Left cardiac atrium (tissue), 4 donors: ENCODE measurements around the gene RASSF5. TPM values are rescaled to one million over a fixed set of nuclear protein-coding genes. Genes with fewer than 3 reads are reported as not detected.

ENCODE experiments used
- ATAC-seq, 2 donors: fragments of 200-7000 bp; cut with Tn5 transposase; one replicate each; pipeline ENCODE4 v1.9.1; 2020; ENCODE audit warnings: mild to moderate bottlenecking in 2 of 2, moderate library complexity in 2 of 2
- DNase-seq: peaks from one replicate; pipeline ENCODE4 v3.0.0-alpha.2; 2020
- intact Hi-C, 2 donors: fragments of 100-400 bp; cut with DNase I; formaldehyde crosslinking; loops; one replicate each; pipeline versions ENCODE4 v1.14.1 to v1.15.1; 2022 to 2023
- total RNA-seq, 2 donors: library from RNA; stranded (reverse); fragmentation: NEBNext Ultra II Directional; extraction: Animal tissue kit (Norgen Biotek cat#: 25700); gene quantifications; one replicate each; pipeline ENCODE4 v1.2.1, GENCODE V29; 2021
- donor health status: DM: no; HTN: yes; CAD: no.
- donor health status: DM: no; HTN: yes; CAD: no; lungs with severe emphysema.
- donor health status: DM: yes; HTN: yes; CAD: no.
- donor health status: Dilated cardiomyopathy.

RASSF5 gene
- total RNA-seq, 2 donors from 2014 or later: 7.8 to 10.0 TPM

DNA sequence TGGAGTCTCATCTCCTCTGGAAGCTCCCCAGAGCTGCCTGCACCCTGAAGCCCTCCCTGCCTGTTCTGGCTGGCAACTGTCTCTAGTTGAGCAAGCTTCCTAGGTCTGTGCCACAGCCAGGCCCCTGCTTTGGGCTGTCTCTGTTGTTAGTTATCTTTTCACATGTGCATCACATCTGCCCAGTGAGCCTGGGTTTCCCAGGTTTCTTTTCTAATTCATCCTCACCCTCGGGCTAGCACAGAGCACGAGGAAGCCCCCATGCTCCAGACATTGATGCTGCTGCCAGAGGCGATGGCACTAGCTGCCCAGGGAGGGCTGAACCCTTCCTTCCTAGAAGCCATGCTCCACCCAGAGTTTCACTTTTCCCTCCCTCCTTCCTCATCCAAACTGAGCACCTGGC is 27.2 kb downstream of the RASSF5 start:
- intact Hi-C loops: no loop called here
- ATAC-seq: no peak

DNA sequence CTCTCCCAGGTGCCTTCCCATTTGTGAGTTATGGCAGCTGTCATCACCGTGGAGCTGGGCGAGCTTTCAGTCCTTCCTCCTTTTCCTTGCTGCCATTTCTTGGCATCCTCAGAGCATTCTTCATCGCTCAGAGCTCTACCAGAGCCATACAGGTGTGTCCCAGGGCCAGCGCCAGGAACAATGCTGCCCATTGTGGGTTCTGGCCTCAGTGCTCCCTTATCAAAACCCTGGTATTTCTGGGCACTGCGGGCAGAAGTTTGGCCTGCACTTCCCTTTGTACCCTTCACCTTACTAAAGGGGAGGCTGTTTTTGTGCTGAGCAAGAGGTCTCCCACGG is 28.5 kb downstream of the RASSF5 start:
- intact Hi-C loops: no loop called here
- no peak for DNase-seq
- ATAC-seq: no peak

More for the DNA sequence above, 27.2 kb downstream of the RASSF5 start:
- DNase-seq: no peak

DNA sequence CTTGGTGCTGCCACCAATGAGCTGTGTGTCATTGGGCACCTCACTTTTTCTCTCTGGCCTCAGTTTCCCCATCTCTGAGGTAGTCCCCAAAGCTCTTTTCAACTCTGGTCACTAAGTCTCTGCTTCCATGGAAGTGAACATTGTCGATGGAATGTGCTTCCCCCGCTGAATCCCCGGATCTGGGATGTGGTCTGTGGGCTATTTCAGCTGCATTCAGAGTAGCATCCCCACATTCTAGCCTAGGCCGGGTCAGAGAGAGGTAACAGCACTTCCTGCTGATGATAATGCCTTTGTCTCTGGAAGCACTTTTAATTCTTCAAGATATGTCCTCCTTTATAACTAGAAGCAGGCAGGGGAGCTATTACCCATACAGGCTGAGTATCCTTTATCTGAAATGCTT is 29.8 kb downstream of the RASSF5 start:
- intact Hi-C loops: no loop called here

DNA sequence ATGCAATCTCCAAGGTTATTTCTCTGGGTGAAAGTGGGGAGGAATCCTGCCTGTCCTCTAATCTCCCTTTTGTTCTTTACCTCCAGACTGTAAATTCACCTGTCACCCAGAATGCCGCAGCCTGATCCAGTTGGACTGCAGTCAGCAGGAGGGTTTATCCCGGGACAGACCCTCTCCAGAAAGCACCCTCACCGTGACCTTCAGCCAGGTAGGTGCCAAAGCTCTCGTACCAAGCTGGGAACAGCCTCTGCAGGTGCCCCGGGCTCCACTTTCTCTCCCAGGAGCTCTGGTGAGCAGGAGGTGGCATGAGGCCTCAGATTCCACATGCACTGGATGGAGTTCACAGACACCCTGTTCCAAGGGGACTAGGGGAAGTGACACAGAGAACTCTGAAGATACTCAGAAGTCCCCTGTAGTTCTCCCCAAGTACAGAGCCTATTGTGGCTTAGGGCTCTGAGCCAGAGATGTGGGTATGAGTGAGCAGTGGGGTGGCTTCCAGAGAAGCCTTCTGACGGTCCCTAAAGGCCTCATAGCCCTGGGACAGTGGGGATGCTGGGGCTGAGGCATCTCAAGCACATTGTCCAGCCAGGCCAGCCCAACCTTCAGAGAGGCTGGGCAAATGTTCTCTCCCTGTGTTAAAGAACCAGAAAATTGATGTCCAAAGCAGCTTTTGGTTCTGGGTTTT is 30.9 kb downstream of the RASSF5 start:
- no peak for DNase-seq
- intact Hi-C loops: no loop called here
- no peak for ATAC-seq

More for the DNA sequence above, 29.8 kb downstream of the RASSF5 start:
- ATAC-seq (no peak), DNase-seq (no peak)

DNA sequence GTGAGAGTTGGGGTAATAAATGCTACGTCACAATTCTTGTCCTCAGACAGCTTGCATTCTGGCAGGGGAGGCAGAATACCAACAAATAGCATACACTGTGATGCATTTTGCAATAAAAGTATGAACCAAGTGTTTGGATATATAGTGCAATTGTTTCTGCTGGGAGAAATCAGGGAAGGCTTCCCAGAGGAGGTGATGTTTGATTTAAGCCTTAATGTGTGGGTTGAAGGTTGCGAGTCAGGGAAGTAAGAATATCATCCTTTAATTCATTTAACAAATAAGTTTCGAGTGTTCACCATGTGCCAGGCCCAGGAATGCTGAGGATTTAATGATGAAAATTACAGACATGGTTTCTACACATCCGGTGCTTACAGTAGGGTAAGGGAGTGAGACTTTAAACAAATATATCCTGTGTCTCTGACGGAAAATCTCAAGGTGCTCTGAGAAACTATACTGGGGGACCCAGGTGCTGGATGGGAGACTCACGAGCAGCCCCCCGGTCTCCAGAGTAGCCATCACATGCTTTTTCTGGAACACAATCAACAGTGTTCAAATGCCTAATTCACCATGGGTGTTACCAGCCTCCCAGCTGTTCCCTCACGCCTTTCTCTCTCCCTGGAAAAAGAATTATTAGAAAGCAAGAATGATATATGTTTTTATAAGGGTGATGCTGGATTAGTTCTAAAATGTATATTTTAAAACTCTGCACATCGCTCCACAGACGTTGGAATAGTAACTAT is 31.7 kb downstream of the RASSF5 start:
- intact Hi-C loops: no loop called here
- DNase-seq (no peak), ATAC-seq (no peak)

DNA sequence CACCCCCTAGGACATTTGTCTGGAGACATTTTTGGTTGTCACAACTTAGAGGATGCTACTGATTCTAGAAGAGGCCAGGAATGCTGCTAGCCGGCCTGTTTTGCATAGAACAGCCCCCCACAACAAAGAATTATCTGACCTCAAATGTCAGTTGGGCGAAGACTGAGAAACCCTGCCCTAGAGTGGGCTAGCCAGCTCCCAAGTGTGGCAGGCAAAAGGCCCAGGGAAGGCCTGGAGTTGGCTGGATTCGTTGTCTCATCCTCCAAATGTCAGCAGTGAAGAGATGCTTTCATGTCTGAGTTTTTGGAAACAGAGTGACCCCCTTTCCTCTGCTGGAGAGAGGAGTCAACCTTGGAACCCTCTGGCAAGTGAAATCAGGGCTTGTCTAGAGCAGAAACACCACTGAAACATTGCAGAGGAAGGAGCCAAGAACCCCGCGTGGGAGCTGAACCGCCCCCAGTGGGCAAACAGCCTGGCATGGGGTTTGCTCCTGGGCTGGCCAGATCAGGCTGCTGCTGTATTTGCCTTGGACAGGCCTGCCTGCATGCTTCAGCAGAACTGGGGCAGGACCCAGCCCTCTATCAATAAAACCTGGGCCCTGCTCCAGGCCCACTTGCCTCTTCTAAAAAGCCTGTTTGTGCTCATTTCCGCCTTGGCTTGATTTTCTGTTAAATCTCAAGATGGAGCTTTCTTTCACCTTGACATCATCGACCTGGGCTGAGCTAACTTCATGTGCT is 32.9 kb downstream of the RASSF5 start:
- ATAC-seq: peak; percentile 92 to 94
- DNase-seq: peak; percentile 71
- intact Hi-C loops: loop anchor here in 1 of 2 donors (5.0 kb wide), 2 partner anchors 42 to 48 kb away; no protein-coding TSS in a partner anchor

DNA sequence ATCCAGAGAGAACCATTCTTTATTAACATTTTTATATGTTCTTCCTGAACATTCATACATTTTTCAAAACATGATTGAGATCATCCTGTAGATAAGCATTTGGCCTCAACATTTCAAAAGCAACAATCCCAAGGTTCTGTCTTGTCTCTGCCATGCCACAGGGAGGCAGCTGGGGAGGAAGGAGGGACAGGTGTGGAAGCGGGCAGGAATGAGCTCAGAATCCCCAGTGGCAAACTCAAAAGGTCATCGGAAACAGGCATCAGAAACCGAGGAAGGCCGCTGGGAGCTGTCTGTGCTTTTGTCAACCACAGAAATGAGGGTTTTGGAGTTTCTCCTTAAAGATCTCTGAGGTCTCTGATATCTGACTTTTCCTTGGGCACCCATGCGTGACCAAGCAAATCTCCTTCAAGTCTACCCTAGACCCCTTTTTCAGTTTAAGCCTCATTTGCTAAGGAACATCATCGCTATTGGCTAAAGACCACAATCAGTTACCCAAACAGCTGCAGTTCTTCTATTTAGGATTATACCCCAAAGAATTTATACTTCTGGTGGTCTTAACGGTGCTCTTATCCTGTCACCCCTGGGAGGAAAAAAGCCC is 34.0 kb downstream of the RASSF5 start:
- no peak for DNase-seq
- no peak for ATAC-seq
- intact Hi-C loops: loop anchor here in 1 of 2 donors (5.0 kb wide), 2 partner anchors 41 to 49 kb away; no protein-coding TSS in a partner anchor

DNA sequence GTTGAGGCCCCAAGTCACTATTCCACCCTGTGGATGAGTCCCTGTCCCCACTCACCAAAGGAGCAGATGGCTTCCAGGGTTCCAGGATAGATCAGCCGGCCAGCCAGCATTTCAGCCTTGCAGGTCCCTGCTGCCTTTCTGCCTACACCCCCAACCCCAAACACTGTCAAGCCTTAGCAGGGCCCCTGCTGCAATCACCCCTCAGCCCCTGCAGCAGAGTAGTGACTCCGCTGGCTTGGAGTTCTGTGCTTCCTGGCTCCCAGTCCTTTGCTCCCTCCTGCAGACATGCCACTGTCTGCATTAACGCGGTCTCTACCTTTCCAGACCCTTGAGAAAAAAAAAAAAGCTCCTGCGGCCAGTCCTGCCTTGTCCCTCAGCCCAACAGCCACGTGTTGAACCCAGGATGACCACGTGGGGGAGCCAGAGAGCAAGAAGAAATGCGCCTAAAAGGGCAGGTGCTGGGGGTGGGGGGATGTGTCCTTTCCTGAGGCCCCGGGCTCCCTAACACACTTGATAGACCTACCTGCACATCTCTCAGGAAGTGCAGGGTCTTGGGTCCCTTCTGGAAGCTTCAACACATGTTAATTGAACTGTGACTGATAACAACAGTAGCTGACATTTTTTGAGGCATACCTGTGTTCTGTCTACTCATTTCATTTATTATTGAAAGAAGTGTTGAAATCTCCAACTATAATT is 37.4 kb downstream of the RASSF5 start:
- peak; percentile 60 to 62 for ATAC-seq

DNA sequence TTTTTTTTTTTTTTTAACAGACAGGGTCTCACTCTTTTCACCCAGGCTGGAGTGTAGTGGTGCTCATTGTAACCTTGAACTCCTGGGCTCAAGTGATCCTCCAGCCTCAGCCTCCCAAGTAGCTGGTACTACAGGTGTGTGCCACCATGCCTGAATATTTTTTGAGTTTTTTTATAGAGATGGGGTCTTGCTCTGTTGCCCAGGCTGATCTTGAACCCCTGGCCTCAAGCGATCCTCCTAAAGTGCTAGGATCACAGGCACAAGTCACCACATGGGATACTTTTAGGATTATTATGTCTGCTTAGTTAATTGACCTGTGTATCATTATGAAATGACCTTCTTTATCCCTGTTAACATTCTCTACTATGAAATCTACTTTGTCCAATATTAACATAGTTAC is 38.0 kb downstream of the RASSF5 start:
- DNase-seq (no peak), ATAC-seq (no peak)
- intact Hi-C loops: loop anchor here in 1 of 2 donors (5.0 kb wide), 1 partner anchor 37 kb away; no protein-coding TSS in a partner anchor

More for the DNA sequence above, 37.4 kb downstream of the RASSF5 start:
- peak; percentile 77 for DNase-seq
- intact Hi-C loops: loop anchor here (5.0 kb wide), 2 partner anchors 38 to 52 kb away; no protein-coding TSS in a partner anchor

DNA sequence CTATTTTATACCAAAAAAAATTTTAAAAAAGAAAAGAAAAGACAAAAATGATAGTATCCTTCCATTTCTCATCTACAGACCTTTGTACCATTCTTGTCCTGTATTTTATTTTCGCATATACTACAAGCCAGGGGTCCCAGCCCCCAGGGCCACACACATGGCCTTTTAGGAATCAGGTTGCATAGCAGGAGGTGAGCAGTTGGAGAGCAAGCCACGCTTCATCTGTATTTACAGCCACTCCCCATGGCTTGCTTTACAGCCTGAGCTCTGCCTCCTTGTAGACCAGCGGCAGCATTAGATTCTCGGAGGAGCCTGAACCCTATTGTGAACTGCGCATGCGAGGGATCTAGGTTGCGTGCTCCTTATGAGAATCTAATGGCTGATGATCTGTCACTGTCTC is 39.8 kb downstream of the RASSF5 start:
- DNase-seq (no peak), ATAC-seq (no peak)
- intact Hi-C loops: loop anchor here in 1 of 2 donors (5.0 kb wide), 1 partner anchor 35 kb away; no protein-coding TSS in a partner anchor

DNA sequence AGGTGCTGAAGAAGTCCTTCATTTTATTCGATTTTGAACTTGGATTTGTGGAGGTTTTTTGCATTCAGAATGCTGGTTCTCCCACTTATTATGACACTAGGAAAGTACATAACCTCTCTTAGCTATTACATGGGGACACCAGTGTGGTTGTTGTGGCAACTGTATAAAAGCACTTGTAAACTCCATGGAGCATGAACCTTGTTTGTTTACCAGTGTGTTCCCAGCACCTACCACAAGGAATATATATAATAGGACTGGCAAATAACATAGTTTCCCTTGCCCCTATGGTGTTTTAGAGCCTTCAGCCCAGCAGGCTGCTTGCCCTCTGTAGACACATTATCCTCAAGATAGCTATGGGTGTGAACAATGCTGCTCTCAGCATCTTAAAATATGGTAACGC is 43.1 kb downstream of the RASSF5 start:
- ATAC-seq (no peak), DNase-seq (no peak)
- intact Hi-C loops: no loop called here

DNA sequence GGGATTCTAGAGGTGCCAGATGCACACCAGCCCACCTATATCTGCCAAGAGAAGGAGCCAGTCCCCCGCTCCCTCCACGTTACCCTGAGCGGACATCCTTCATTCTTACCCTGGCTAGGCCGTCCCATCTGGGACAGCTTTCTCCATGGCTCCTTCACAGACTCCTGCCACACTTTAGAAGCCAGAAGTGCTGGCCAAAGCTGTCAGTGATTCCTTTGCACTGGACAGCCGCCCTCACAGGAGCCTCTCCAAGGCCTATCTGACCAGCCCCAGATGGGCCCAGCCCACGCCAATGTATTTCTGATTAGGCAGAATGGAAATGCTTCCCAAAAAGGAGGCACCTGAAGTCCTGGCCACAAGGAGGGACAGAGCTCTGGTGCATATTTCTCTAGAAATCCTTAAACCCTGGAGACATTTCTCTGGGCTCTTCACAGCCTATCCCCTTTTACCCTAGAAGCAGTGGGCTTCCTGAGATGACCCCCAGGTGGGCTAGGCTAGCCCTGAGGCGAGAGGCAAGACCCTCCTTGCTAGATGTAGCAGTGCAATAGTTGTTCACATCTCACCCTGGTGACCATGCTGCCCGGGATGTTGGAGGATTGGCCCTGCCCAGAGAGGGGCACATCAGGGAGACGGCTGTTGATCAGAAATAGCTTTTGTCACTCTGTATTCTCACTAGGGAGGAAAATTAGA is 44.1 kb downstream of the RASSF5 start:
- ATAC-seq (peak in 1 of 2 donors; percentile 59), DNase-seq (peak; percentile 45)
- intact Hi-C loops: no loop called here

DNA sequence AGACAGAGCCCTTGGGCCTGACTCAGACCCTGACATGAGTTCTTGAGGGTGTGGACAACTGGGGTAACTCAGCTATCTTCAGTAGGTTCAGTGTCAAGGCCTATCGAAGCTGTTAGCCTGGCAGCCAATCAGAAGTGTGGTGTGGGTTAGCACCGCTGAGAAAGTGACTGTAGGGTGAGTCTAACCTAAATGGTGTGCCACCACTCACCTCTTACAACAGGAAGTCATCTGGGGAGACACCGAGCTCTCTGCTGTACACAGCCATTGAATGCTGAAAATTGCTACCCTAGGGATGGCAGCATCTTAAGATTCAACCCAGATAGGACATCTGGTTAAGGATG is 44.6 kb downstream of the RASSF5 start:
- DNase-seq: no peak
- intact Hi-C loops: no loop called here
- peak in 1 of 2 donors; percentile 29 for ATAC-seq

DNA sequence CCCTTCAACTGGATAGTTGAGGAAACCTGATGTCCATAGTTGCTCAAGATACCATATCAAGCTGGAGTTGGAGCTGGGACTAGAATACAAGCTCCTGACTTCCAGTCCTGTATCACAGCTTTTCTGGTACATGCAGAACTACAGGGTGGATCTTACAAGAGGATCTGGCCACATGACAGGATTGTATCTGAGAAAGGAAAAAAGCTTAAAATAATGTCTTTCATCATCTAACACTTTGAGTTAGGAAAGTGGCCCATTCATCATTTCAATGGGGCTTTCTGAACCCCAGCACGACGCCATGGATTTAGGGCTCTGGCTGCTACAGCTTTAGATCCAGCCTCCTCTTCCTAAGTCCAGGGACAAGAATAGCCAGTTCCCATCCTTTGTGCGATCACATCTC is 46.9 kb downstream of the RASSF5 start:
- intact Hi-C loops: no loop called here
- no peak for DNase-seq
- ATAC-seq: no peak

DNA sequence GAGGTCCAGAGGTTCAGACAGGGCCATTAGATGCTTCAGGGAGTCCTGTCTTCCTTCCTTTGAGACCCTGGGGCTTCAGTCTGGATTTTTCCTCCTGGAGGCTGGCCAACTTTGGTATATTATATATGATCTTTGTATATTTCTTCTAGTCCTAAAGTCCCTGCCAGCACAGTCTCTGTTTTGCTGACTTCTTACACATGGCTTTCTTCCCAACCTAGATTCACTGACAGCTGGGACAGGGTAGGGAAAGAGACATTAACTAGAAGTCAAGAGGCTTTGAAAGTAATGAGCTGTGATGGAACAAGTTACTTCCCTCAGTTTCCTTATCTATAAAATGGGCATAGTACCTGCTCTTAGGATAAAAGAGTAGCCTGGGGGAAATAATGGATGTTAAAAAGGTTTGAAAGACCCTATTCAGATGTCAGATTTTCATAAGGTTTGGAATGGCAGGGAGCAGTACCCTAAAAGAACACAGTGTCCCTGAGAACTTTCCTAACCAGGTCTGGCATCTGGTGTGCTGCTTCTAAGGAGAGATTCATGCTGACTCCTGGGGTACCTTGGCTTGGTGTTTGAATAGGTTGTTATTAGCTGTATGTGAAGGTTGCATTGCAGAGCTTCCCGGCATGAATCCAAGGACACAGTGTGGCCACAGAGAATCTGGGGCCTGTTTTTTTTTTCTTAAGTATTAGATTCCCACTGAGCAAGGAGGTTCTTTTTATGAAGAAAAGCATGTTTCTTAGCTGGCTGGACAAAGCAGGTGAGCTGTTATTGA is 47.6 kb downstream of the RASSF5 start:
- intact Hi-C loops: no loop called here
- no peak for DNase-seq
- ATAC-seq: no peak

DNA sequence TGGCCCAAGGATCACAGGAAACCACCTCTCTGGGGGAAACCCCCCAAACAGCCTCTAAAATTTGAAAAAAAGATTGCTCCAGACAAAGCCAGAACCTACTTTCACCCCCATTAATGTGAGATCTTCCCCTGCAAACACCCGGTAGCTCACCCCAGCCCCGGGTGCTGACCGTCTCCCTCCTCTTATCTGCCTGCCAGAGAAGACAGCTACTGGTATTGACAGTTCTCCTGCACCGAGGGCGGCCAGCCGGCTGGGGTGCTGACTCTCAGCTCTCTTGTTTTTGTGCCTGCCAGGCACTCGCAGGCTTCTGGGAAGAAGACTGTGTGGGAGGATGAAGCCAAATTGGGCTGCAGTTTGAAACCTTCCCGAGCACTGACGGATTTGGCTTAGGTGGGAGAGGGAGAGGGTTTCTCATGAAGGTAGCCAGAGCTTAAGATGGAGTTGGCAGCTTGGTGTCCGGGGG is 48.2 kb downstream of the RASSF5 start:
- ATAC-seq (peak; percentile 60 to 66), DNase-seq (peak; percentile 68)
- intact Hi-C loops: no loop called here

DNA sequence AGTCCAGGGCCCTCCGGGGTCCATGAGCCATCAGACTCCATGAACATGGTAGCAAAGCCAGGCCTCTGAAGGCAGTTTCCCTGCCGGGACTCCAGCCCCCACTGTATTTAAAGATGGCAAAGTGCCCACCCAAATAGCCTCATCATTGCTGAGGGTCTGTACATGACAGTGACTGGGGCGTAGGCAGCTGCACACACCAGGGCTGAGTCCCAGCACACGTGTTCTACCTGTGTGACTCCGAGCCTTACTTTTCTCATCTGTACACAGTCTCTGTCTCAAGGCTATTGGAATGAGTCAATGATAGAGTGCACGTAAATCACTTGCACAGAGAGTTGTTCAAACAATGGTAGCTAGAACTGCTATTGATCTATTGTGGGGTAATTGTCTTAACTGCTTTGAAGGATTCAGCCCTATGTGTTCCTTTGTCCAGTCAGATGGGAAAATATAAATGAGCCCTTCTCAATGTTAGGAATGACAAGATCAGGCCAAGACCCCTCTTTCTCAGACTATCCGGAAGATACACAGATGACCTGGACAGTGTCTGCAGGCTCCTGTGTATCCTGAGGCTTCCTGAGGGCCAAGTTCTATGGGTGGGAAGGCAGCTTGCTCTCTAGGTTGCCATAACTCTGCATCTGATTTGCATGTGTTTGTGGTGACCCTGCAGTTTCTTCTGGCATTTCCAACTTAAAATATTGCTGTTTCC is 48.9 kb downstream of the RASSF5 start:
- intact Hi-C loops: no loop called here
- peak; percentile 9 for DNase-seq
- no peak for ATAC-seq
